GM19025 (cell line): Measurements from ENCODE around the gene LAMA2.
A peak's percentile ranks its signal among the peaks of the same experiment; 100 is the strongest.

ENCODE experiments used
- ATAC-seq: cut with Tn5 transposase; IDR thresholded peaks from one replicate; pipeline ENCODE4 v1.9.1; 2021; ENCODE audit warnings: mild to moderate bottlenecking, low read depth, moderate library complexity; ENCODE audit not compliant: unreplicated experiment

Gene LAMA2

GRCh38 chr6:129475477-129476247 is 592.7 kb downstream of the LAMA2 start:
- no peak for ATAC-seq

- ATAC-seq, result no peak
Measured at GRCh38 chr6:129476248-129476564, 593.3 kb downstream of the LAMA2 start.

- no peak for ATAC-seq
Measured at GRCh38 chr6:129476810-129477209, 593.9 kb downstream of the LAMA2 start.

- no peak for ATAC-seq
Measured at GRCh38 chr6:129478379-129478778, 595.4 kb downstream of the LAMA2 start.

- no peak for ATAC-seq
Measured at GRCh38 chr6:129481706-129482105, 598.8 kb downstream of the LAMA2 start.

GRCh38 chr6:129485746-129486145 is 602.8 kb downstream of the LAMA2 start:
- ATAC-seq, result no peak

- no peak for ATAC-seq
Measured at GRCh38 chr6:129486327-129486726, 603.4 kb downstream of the LAMA2 start.

GRCh38 chr6:129488313-129488712 is 605.4 kb downstream of the LAMA2 start:
- ATAC-seq, result no peak

- no peak for ATAC-seq
Measured at GRCh38 chr6:129489215-129489765, 606.4 kb downstream of the LAMA2 start.

- ATAC-seq, result peak; percentile 72
Measured at GRCh38 chr6:129490521-129491255, 607.8 kb downstream of the LAMA2 start.

GRCh38 chr6:129491436-129491835 is 608.5 kb downstream of the LAMA2 start:
- ATAC-seq, result no peak

GRCh38 chr6:129492260-129492659 is 609.3 kb downstream of the LAMA2 start:
- no peak for ATAC-seq

GRCh38 chr6:129493354-129493902 is 610.5 kb downstream of the LAMA2 start:
- ATAC-seq, result no peak

- ATAC-seq, result no peak
Measured at GRCh38 chr6:129494099-129494498, 611.2 kb downstream of the LAMA2 start.

GRCh38 chr6:129494586-129494985 is 611.6 kb downstream of the LAMA2 start:
- ATAC-seq, result no peak

- ATAC-seq, result no peak
Measured at GRCh38 chr6:129495652-129496051, 612.7 kb downstream of the LAMA2 start.

- ATAC-seq, result no peak
Measured at GRCh38 chr6:129497481-129498441, 614.8 kb downstream of the LAMA2 start.

GRCh38 chr6:129498541-129498940 is 615.6 kb downstream of the LAMA2 start:
- no peak for ATAC-seq

GRCh38 chr6:129498950-129499842 is 616.3 kb downstream of the LAMA2 start:
- no peak for ATAC-seq
